GM12874 (cell line): Measurements from ENCODE around the gene TBL3.

ENCODE experiments used
- CTCF ChIP-seq: IDR thresholded peaks from 2 replicates; pipeline ENCODE4 v1.5.1; 2011; ENCODE audit warnings: low read depth, mild to moderate bottlenecking, control low read depth, low read length, moderate library complexity; ENCODE audit not compliant: insufficient read depth

TBL3 gene

GRCh38 chr16:2024032-2024420, 52.2 kb downstream of the TBL3 start:
- no peak for TF ChIP-seq CTCF

GRCh38 chr16:2025251-2025650, 53.4 kb downstream of the TBL3 start:
- no peak for TF ChIP-seq CTCF

GRCh38 chr16:2025878-2026460, 54.1 kb downstream of the TBL3 start:
- no peak for TF ChIP-seq CTCF

GRCh38 chr16:2026461-2027023, 54.7 kb downstream of the TBL3 start, which contains the start of gene NHERF2:
TSS of gene NHERF2 (plus strand) at chr16:2026902. CDS start at chr16:2027006, 104 bp downstream.
- no peak for TF ChIP-seq CTCF

- TF ChIP-seq CTCF: no peak
Observed at GRCh38 chr16:2027024-2028010, 55.5 kb downstream of the TBL3 start.

- TF ChIP-seq CTCF: no peak
Observed at GRCh38 chr16:2028146-2028545, 56.3 kb downstream of the TBL3 start.

GRCh38 chr16:2028620-2029220, 56.9 kb downstream of the TBL3 start:
- no peak for TF ChIP-seq CTCF
